GM21367 (cell line): ENCODE measurements around the gene KCNQ1OT1.

ENCODE experiments used
- ATAC-seq: cut with Tn5 transposase; IDR thresholded peaks from one replicate; pipeline ENCODE4 v1.9.1; 2021; ENCODE audit not compliant: unreplicated experiment

The KCNQ1OT1 gene

GRCh38 chr11:2561696-2562581 lies 137.9 kb downstream of the KCNQ1OT1 start:
- no peak for ATAC-seq

- ATAC-seq, result no peak
These were observed 140.1 kb downstream of the KCNQ1OT1 start for GRCh38 chr11:2559527-2560311.

GRCh38 chr11:2558861-2559526 lies 140.8 kb downstream of the KCNQ1OT1 start:
- ATAC-seq, result no peak

GRCh38 chr11:2558397-2558796 lies 141.4 kb downstream of the KCNQ1OT1 start:
- no peak for ATAC-seq
